GM12878 (cell line): ENCODE data around the gene ANO1. TPM values are rescaled to one million over a fixed set of nuclear protein-coding genes. Genes with fewer than 3 reads are reported as not detected.

Experiments
- ATAC-seq: fragments of 200-7000 bp; cut with Tn5 transposase; 3 replicates; pipeline ENCODE4 v1.9.1; 2020; ENCODE audit warnings: mild to moderate bottlenecking, moderate library complexity
- BruUV-seq: library from RNA; stranded (reverse); fragments of 400-500 nt; replicated peaks from 2 replicates; lab custom pipeline; 2021; lab: Mats Ljungman, UMichigan
- CTCF ChIA-PET: fragments of 300-600 bp; sonication (Branson Sonifier 250); formaldehyde crosslinking; extraction: SDS; loops from one replicate; lab custom pipeline; 2021; ENCODE audit warnings: inconsistent platforms; lab: Yijun Ruan, JAX
- POLR2A ChIA-PET: fragments of 350-600 bp; formaldehyde crosslinking; extraction: SDS; loops from one replicate; lab custom pipeline; 2021; ENCODE audit warnings: inconsistent platforms; lab: Charles Lee
- RAD21 ChIA-PET: fragments of 300-600 bp; sonication (Branson Sonifier 250); formaldehyde crosslinking; loops from one replicate; lab custom pipeline; 2023; ENCODE audit warnings: antibody characterized with exemption; ENCODE audit not compliant: unreplicated experiment; lab: Charles Lee
- SMC1A ChIA-PET: fragments of 300-600 bp; sonication (Branson Sonifier 250); formaldehyde crosslinking; loops from one replicate; lab custom pipeline; 2023; ENCODE audit not compliant: unreplicated experiment, uncharacterized antibody; lab: Charles Lee
- DNase-seq: peaks from one replicate; pipeline ENCODE4 v3.0.0-alpha.2; 2011; ENCODE audit warnings: low read depth, low spot score
- FAIRE-seq: peaks from 3 replicates; lab custom pipeline; 2011; peaks lifted over from hg19 to GRCh38; lab: Jason Lieb, UNC
- H2AFZ ChIP-seq: 2 replicates; pipeline ENCODE4 v1.6.0; 2011; ENCODE audit warnings: low read depth, low read length, control low read depth; ENCODE audit not compliant: control insufficient read depth
- H3K27ac ChIP-seq: 2 replicates; pipeline ENCODE4 v1.5.1; 2011; ENCODE audit warnings: control low read depth; ENCODE audit not compliant: control insufficient read depth, insufficient read depth
- H3K27me3 ChIP-seq, 2 experiments: replicated peaks in 1 of 2; 2 replicates each; pipeline versions ENCODE4 v1.6.0 to v1.6.1; 2011; ENCODE audit warnings: low read length in 1 of 2; ENCODE audit not compliant: control insufficient read depth in 2 of 2, insufficient read depth in 2 of 2
- H3K36me3 ChIP-seq, 2 experiments: 2 replicates each; pipeline ENCODE4 v1.5.1; 2011; ENCODE audit warnings: low read length in 1 of 2; ENCODE audit not compliant: control insufficient read depth in 2 of 2, insufficient read depth in 2 of 2
- H3K4me1 ChIP-seq: 2 replicates; pipeline ENCODE4 v1.6.1; 2011; ENCODE audit warnings: mild to moderate bottlenecking, low read length, moderate library complexity, mixed read lengths; ENCODE audit not compliant: control insufficient read depth, insufficient read depth
- H3K4me2 ChIP-seq: 2 replicates; pipeline ENCODE4 v1.6.0; 2011; ENCODE audit warnings: control low read depth; ENCODE audit not compliant: control insufficient read depth, insufficient read depth
- H3K4me3 ChIP-seq: fragments of 200-600 bp; sonication (generic); 2 replicates; pipeline ENCODE4 v1.5.1; 2016
- H3K79me2 ChIP-seq: 2 replicates; pipeline ENCODE4 v1.6.0; 2011; ENCODE audit warnings: low read length; ENCODE audit not compliant: control insufficient read depth, insufficient read depth
- H3K9ac ChIP-seq: 2 replicates; pipeline ENCODE4 v1.8.0; 2011; ENCODE audit warnings: low read length, control low read depth, mixed read lengths; ENCODE audit not compliant: control insufficient read depth, insufficient read depth
- H3K9me3 ChIP-seq: replicated peaks from 3 replicates; pipeline ENCODE4 v1.5.1; 2011; ENCODE audit warnings: mild to moderate bottlenecking, low read length; ENCODE audit not compliant: control insufficient read depth, insufficient read depth
- H4K20me1 ChIP-seq: 2 replicates; pipeline ENCODE4 v1.6.0; 2011; ENCODE audit not compliant: control insufficient read depth, insufficient read depth
- HDAC2 ChIP-seq: fragments of 200-600 bp; sonication (generic); IDR thresholded peaks from 2 replicates; pipeline ENCODE4 v1.6.1; 2017
- ZNF217 ChIP-seq: fragments of 450-650 bp; IDR thresholded peaks from 2 replicates; pipeline ENCODE4 v1.6.1; 2017; ENCODE audit warnings: antibody characterized with exemption, mild to moderate bottlenecking
- WGBS: methylation state at CpG from one replicate; pipeline ENCODE4 v1.1.6; 2016; ENCODE audit warnings: low lambda C conversion rate; ENCODE audit not compliant: insufficient replicate concordance, insufficient coverage; ENCODE audit errors: missing lambda C conversion rate; 5-methylcytosine and 5-hydroxymethylcytosine counted together
- in situ Hi-C: fragments of 300-500 bp; cut with MboI; formaldehyde crosslinking; loops from 9 replicates; pipeline ENCODE4 v1.14.3; 2018; ENCODE audit warnings: mixed read lengths
- intact Hi-C: fragments of 100-400 bp; cut with micrococcal nuclease; formaldehyde crosslinking; loops from one replicate; pipeline ENCODE4 v1.14.2; 2022; ENCODE audit not compliant: unreplicated experiment
- polyA plus RNA-seq, 11 experiments: library from polyadenylated mRNA; depleted of rRNA in 4 of 11; unstranded in 6 of 11; stranded (reverse) in 5 of 11; fragments of >200 nt; fragmentation: Nextera tagmentation in 4 of 11; fragmentation: Illumina TruSeq in 1 of 11; extraction: Ambion mirVana in 4 of 11; extraction: Trizol in 1 of 11; gene quantifications; 1 replicate in 1 of 11; 2 replicates in 10 of 11; pipeline versions ENCODE4 v1.2.1 to v1.2.3, GENCODE V29; 2011 to 2016; ENCODE audit warnings: inconsistent platforms in 2 of 11, missing spikeins in 2 of 11, low read depth in 1 of 11
- total RNA-seq, 4 experiments: library from RNA; depleted of rRNA in 3 of 4; stranded (reverse); fragments of >200 nt in 3 of 4; fragmentation: Illumina TruSeq in 1 of 4; extraction: Trizol in 1 of 4; gene quantifications; 2 replicates each; pipeline versions ENCODE4 v1.2.1 to v1.2.3, GENCODE V29; 2013 to 2021
- TF ChIP-seq, protein P1 (sequence below): fragments of 450-650 bp; IDR thresholded peaks from 2 replicates; pipeline ENCODE4 v1.6.1; 2017; ENCODE audit warnings: mild to moderate bottlenecking, moderate library complexity
- TF ChIP-seq, protein P2 (sequence below): fragments of 450-650 bp; formaldehyde crosslinking; IDR thresholded peaks from 2 replicates; pipeline ENCODE4 v1.5.0; 2022; ENCODE audit warnings: mild to moderate bottlenecking, missing genetic modification characterization
- TF ChIP-seq, protein P3 (sequence below): IDR thresholded peaks from 2 replicates; pipeline ENCODE4 v1.6.1; 2011; ENCODE audit warnings: low read depth, low read length, improper control_type of control experiment, borderline replicate concordance
- TF ChIP-seq, protein P4 (sequence below): fragments of 450-650 bp; IDR thresholded peaks from 2 replicates; pipeline ENCODE4 v1.6.1; 2017; ENCODE audit warnings: mild to moderate bottlenecking, low read depth, inconsistent platforms; ENCODE audit not compliant: poor library complexity, severe bottlenecking

The ANO1 gene
- total and polyA plus RNA-seq, 10 of the 15 experiments (the other 5 are each of a cell fraction or from before 2014, with no cell fraction given) = 0.01 to 0.38 (median 0.06) TPM; not detected in 7

DNA sequence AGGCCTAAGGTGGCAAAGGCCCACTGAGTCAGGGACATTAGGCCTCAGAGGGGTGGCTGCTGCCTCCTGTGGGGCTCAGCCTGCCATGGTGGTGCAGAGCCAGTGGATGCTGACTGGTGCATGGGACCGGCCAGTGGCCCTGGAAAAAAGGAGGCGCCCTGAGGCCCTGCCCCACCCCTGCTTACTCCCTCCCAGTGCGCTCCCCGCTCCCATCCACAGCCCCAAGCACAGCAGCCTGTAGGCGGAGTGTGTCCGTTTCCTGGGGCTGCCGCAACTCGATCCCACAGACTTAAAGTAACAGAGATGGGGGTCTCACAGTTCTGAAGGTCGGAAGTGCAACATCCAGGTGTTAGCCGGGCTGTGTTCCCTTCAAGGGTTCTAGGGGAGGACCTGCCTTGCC is 86.6 kb downstream of the ANO1 start:
- no peak for FAIRE-seq
- Histone ChIP-seq H3K4me3 (no peak overlapping the region), H3K4me2 (no peak overlapping the region), H3K4me1 (no peaks in the 10 kb centered on the region), H4K20me1 (no peaks in the 10 kb centered on the region), H2AFZ (no peak overlapping the region), H3K27ac (no peak overlapping the region), H3K27me3 (no peaks in the 10 kb centered on the region; a peak in 1 of 4 replicates), H3K36me3 (no peaks in the 10 kb centered on the region), H3K9ac (no peak overlapping the region), H3K79me2 (no peaks in the 10 kb centered on the region), H3K9me3 (no peaks in the 10 kb centered on the region)
- ChIA-PET SMC1A (no interaction called here), POLR2A (no interaction called here), CTCF (no interaction called here), RAD21 (no interaction called here)
- no TSS peak for BruUV-seq
- TF ChIP-seq, protein P1, sequence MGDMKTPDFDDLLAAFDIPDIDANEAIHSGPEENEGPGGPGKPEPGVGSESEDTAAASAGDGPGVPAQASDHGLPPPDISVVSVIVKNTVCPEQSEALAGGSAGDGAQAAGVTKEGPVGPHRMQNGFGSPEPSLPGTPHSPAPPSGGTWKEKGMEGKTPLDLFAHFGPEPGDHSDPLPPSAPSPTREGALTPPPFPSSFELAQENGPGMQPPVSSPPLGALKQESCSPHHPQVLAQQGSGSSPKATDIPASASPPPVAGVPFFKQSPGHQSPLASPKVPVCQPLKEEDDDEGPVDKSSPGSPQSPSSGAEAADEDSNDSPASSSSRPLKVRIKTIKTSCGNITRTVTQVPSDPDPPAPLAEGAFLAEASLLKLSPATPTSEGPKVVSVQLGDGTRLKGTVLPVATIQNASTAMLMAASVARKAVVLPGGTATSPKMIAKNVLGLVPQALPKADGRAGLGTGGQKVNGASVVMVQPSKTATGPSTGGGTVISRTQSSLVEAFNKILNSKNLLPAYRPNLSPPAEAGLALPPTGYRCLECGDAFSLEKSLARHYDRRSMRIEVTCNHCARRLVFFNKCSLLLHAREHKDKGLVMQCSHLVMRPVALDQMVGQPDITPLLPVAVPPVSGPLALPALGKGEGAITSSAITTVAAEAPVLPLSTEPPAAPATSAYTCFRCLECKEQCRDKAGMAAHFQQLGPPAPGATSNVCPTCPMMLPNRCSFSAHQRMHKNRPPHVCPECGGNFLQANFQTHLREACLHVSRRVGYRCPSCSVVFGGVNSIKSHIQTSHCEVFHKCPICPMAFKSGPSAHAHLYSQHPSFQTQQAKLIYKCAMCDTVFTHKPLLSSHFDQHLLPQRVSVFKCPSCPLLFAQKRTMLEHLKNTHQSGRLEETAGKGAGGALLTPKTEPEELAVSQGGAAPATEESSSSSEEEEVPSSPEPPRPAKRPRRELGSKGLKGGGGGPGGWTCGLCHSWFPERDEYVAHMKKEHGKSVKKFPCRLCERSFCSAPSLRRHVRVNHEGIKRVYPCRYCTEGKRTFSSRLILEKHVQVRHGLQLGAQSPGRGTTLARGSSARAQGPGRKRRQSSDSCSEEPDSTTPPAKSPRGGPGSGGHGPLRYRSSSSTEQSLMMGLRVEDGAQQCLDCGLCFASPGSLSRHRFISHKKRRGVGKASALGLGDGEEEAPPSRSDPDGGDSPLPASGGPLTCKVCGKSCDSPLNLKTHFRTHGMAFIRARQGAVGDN = no peak
- TF ChIP-seq, protein P2, sequence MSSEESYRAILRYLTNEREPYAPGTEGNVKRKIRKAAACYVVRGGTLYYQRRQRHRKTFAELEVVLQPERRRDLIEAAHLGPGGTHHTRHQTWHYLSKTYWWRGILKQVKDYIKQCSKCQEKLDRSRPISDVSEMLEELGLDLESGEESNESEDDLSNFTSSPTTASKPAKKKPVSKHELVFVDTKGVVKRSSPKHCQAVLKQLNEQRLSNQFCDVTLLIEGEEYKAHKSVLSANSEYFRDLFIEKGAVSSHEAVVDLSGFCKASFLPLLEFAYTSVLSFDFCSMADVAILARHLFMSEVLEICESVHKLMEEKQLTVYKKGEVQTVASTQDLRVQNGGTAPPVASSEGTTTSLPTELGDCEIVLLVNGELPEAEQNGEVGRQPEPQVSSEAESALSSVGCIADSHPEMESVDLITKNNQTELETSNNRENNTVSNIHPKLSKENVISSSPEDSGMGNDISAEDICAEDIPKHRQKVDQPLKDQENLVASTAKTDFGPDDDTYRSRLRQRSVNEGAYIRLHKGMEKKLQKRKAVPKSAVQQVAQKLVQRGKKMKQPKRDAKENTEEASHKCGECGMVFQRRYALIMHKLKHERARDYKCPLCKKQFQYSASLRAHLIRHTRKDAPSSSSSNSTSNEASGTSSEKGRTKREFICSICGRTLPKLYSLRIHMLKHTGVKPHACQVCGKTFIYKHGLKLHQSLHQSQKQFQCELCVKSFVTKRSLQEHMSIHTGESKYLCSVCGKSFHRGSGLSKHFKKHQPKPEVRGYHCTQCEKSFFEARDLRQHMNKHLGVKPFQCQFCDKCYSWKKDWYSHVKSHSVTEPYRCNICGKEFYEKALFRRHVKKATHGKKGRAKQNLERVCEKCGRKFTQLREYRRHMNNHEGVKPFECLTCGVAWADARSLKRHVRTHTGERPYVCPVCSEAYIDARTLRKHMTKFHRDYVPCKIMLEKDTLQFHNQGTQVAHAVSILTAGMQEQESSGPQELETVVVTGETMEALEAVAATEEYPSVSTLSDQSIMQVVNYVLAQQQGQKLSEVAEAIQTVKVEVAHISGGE (CRISPR knock-in tag) = no peak
- TF ChIP-seq, protein P3, sequence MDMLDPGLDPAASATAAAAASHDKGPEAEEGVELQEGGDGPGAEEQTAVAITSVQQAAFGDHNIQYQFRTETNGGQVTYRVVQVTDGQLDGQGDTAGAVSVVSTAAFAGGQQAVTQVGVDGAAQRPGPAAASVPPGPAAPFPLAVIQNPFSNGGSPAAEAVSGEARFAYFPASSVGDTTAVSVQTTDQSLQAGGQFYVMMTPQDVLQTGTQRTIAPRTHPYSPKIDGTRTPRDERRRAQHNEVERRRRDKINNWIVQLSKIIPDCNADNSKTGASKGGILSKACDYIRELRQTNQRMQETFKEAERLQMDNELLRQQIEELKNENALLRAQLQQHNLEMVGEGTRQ = no peak
- TF ChIP-seq HDAC2 (no peak), ZNF217 (no peak)
- TF ChIP-seq, protein P4, sequence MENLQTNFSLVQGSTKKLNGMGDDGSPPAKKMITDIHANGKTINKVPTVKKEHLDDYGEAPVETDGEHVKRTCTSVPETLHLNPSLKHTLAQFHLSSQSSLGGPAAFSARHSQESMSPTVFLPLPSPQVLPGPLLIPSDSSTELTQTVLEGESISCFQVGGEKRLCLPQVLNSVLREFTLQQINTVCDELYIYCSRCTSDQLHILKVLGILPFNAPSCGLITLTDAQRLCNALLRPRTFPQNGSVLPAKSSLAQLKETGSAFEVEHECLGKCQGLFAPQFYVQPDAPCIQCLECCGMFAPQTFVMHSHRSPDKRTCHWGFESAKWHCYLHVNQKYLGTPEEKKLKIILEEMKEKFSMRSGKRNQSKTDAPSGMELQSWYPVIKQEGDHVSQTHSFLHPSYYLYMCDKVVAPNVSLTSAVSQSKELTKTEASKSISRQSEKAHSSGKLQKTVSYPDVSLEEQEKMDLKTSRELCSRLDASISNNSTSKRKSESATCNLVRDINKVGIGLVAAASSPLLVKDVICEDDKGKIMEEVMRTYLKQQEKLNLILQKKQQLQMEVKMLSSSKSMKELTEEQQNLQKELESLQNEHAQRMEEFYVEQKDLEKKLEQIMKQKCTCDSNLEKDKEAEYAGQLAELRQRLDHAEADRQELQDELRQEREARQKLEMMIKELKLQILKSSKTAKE = no peak
- intact Hi-C loops = no loop called here
- no peak for DNase-seq
- WGBS = 42% methylated on average over 10 of the region's 10 CpGs
- in situ Hi-C loops = no loop called here
- no peak for ATAC-seq
